GM23248 (cell line): ENCODE measurements around the gene ZNRF4. TPM values are rescaled to one million over a fixed set of nuclear protein-coding genes. Genes with fewer than 3 reads are reported as not detected.

Source experiments
- DNase-seq: peaks from one replicate; pipeline ENCODE4 v3.0.0-alpha.2; 2015
- H2AFZ ChIP-seq: fragments of 200-600 bp; sonication (generic); 2 replicates; pipeline ENCODE4 v1.6.1; 2016; ENCODE audit warnings: antibody characterized with exemption
- H3F3A ChIP-seq: fragments of 200-600 bp; sonication (generic); 2 replicates; pipeline ENCODE4 v1.6.1; 2016; ENCODE audit warnings: mild to moderate bottlenecking, antibody characterized with exemption, mixed run types; ENCODE audit not compliant: insufficient read depth
- H3K27ac ChIP-seq: fragments of 200-600 bp; sonication (generic); 2 replicates; pipeline ENCODE4 v1.5.1; 2016; ENCODE audit warnings: mild to moderate bottlenecking
- H3K27me3 ChIP-seq: fragments of 200-600 bp; sonication (generic); replicated peaks from 2 replicates; pipeline ENCODE4 v1.6.1; 2016; ENCODE audit warnings: mild to moderate bottlenecking; ENCODE audit not compliant: insufficient read depth
- H3K36me3 ChIP-seq: fragments of 200-600 bp; sonication (generic); 2 replicates; pipeline ENCODE4 v1.6.1; 2016; ENCODE audit warnings: low read depth, mild to moderate bottlenecking
- H3K4me1 ChIP-seq: fragments of 200-600 bp; sonication (generic); 2 replicates; pipeline ENCODE4 v1.6.1; 2016; ENCODE audit warnings: mild to moderate bottlenecking; ENCODE audit not compliant: insufficient read depth
- H3K4me2 ChIP-seq: fragments of 200-600 bp; sonication (generic); one replicate; pipeline ENCODE4 v1.6.1; 2016; ENCODE audit warnings: mild to moderate bottlenecking; ENCODE audit not compliant: unreplicated experiment
- H3K4me3 ChIP-seq: fragments of 200-600 bp; sonication (generic); 2 replicates; pipeline ENCODE4 v1.5.1; 2016; ENCODE audit warnings: mild to moderate bottlenecking
- H3K79me2 ChIP-seq: fragments of 200-600 bp; sonication (generic); 2 replicates; pipeline ENCODE4 v1.6.1; 2016; ENCODE audit warnings: mild to moderate bottlenecking; ENCODE audit not compliant: insufficient read depth
- H3K9ac ChIP-seq: fragments of 200-600 bp; sonication (generic); 2 replicates; pipeline ENCODE4 v1.6.1; 2016; ENCODE audit warnings: mild to moderate bottlenecking
- H3K9me2 ChIP-seq: fragments of 200-600 bp; sonication (generic); 2 replicates; pipeline ENCODE4 v1.6.1; 2016; ENCODE audit warnings: mixed run types, mild to moderate bottlenecking, moderate library complexity; ENCODE audit not compliant: insufficient read depth
- H3K9me3 ChIP-seq: fragments of 200-600 bp; sonication (generic); one replicate; pipeline ENCODE4 v1.6.1; 2017; ENCODE audit warnings: low read depth
- H4K20me1 ChIP-seq: fragments of 200-600 bp; sonication (generic); 2 replicates; pipeline ENCODE4 v1.6.0; 2016; ENCODE audit not compliant: insufficient read depth
- EZH2 ChIP-seq: fragments of 200-600 bp; sonication (generic); IDR thresholded peaks from 2 replicates; pipeline ENCODE4 v1.6.1; 2018; ENCODE audit warnings: antibody characterized with exemption, mild to moderate bottlenecking; ENCODE audit not compliant: insufficient read depth, poor library complexity, severe bottlenecking
- EZH2phosphoT487 ChIP-seq: fragments of 200-600 bp; sonication (generic); IDR thresholded peaks from 2 replicates; pipeline ENCODE4 v1.6.1; 2018; ENCODE audit warnings: antibody characterized with exemption, moderate library complexity, mild to moderate bottlenecking, low read depth; ENCODE audit not compliant: insufficient read depth
- WGBS, 2 experiments: methylation state at CpG; one replicate each; pipeline ENCODE4 v1.1.6; 2015 to 2017; ENCODE audit warnings: low lambda C conversion rate in 2 of 2, low coverage in 1 of 2; ENCODE audit errors: missing lambda C conversion rate in 2 of 2; 5-methylcytosine and 5-hydroxymethylcytosine counted together
- in situ Hi-C: fragments of 300-500 bp; cut with MboI; formaldehyde crosslinking; loops from 2 replicates; pipeline ENCODE4 v1.15.0; 2020
- polyA plus RNA-seq: library from polyadenylated mRNA; unstranded; fragments of >200 nt; fragmentation: Nextera tagmentation; extraction: Ambion mirVana; gene quantifications from 2 replicates; pipeline ENCODE4 v1.2.1, GENCODE V29; 2016
- total RNA-seq: library from RNA; depleted of rRNA; stranded (reverse); fragments of >200 nt; shearing (Covaris generic); gene quantifications from 2 replicates; pipeline ENCODE4 v1.2.3, GENCODE V29; 2014

ZNRF4 gene
- total and polyA plus RNA-seq, 2 experiments from 2014 or later = not detected

DNA sequence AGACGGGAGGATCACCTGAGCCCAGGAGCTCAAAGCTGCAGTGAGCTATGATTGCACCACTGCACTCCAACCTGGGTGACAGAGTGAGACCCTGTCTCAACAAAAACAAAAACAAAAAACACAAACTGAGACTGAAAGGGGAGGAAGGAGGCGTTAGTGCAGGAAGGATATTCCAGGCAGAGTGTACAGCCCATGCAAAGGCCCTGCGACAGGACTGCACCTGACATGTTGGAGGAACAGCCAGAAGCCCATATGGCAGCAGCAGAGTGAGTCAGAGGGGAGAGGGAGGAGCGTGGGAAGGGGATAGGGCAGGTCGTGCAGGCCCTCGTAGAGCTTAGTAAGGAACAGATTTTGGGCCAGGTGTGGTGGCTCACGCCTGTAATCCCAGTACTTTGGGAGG, 3.2 kb downstream of the ZNRF4 start:
- Histone ChIP-seq H3K9ac (no peak overlapping the region), H3K79me2 (no peaks in the 10 kb centered on the region), H3K4me3 (no peak overlapping the region), H3K9me3 (no peaks in the 10 kb centered on the region), H3K4me1 (no peaks in the 10 kb centered on the region), H3K36me3 (no peaks in the 10 kb centered on the region), H3K9me2 (no peaks in the 10 kb centered on the region), H3K27ac (no peak overlapping the region), H4K20me1 (no peaks in the 10 kb centered on the region), H2AFZ (no peak overlapping the region), H3K27me3 (peaks cover 7% of the 10 kb centered on the region; the same call in 1 of the 2 replicates), H3K4me2 (no peak overlapping the region), H3F3A (no peaks in the 10 kb centered on the region)
- 54 to 58% methylated on average over 7 of the region's 7 CpGs for WGBS, 2 experiments
- no peak for DNase-seq
- in situ Hi-C loops = no loop called here
- TF ChIP-seq EZH2 (no peak), EZH2phosphoT487 (no peak)

- Histone ChIP-seq H3K27me3 (peaks cover 16% of the 10 kb centered on the region), H2AFZ (no peak overlapping the region), H3K79me2 (no peaks in the 10 kb centered on the region), H3K9ac (no peak overlapping the region), H3K36me3 (no peaks in the 10 kb centered on the region), H3F3A (no peaks in the 10 kb centered on the region), H3K9me2 (no peaks in the 10 kb centered on the region), H3K4me1 (no peaks in the 10 kb centered on the region), H4K20me1 (no peaks in the 10 kb centered on the region), H3K9me3 (no peaks in the 10 kb centered on the region), H3K27ac (no peak overlapping the region), H3K4me3 (no peak overlapping the region), H3K4me2 (no peak overlapping the region)
- TF ChIP-seq EZH2phosphoT487 = no peak
- no peak for TF ChIP-seq EZH2
- in situ Hi-C loops = no loop called here
- WGBS, 2 experiments = 63 to 71% methylated on average over 6 of the region's 6 CpGs
- no peak for DNase-seq
These were observed 4.1 kb downstream of the ZNRF4 start for GRCh38 chr19:5459360-5459759.

- TF ChIP-seq EZH2phosphoT487 (no peak), EZH2 (no peak)
- H3K79me2 ChIP-seq = no peaks in the 10 kb centered on the region
- no peak overlapping the region for H3K4me2 ChIP-seq
- H3K4me3 ChIP-seq = no peak overlapping the region
- in situ Hi-C loops = no loop called here
- H3K9ac ChIP-seq = no peak overlapping the region
- H3K36me3 ChIP-seq = no peaks in the 10 kb centered on the region
- DNase-seq = no peak
- H2AFZ ChIP-seq = no peak overlapping the region
- H3K9me3 ChIP-seq = no peaks in the 10 kb centered on the region
- 32 to 41% methylated on average over 3 of the region's 3 CpGs for WGBS, 2 experiments
- H3F3A ChIP-seq = no peaks in the 10 kb centered on the region
- H3K27ac ChIP-seq = no peak overlapping the region
- H3K27me3 ChIP-seq = peaks cover 20% of the 10 kb centered on the region
- H4K20me1 ChIP-seq = no peaks in the 10 kb centered on the region
- H3K4me1 ChIP-seq = no peaks in the 10 kb centered on the region
- H3K9me2 ChIP-seq = no peaks in the 10 kb centered on the region
These were observed 5.5 kb downstream of the ZNRF4 start for GRCh38 chr19:5460748-5461147.

DNA sequence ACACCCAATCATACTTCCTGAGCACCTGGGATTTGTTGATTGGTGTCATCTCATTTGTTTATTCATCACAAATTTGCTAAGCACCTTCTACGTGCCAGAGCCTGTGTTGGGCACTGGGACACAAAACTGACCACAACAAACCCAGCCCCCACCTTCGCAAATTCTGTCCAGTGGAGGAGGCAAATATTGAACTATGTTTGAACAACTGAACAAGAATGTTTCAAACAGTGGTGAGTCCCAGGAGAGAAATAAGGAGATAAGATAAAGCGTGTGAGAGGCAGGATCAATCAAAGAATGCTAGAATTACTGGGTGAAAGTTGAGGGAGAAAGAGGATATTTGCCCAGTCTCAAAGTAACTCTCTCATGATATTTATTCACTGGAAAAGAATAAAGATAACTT, 8.7 kb downstream of the ZNRF4 start:
- H3K9ac ChIP-seq = no peak overlapping the region
- no peaks in the 10 kb centered on the region for H3K9me3 ChIP-seq
- no peaks in the 10 kb centered on the region for H4K20me1 ChIP-seq
- no peak overlapping the region for H3K4me2 ChIP-seq
- H3K4me3 ChIP-seq = no peak overlapping the region
- H3K79me2 ChIP-seq = no peaks in the 10 kb centered on the region
- DNase-seq = no peak
- no peaks in the 10 kb centered on the region for H3K9me2 ChIP-seq
- TF ChIP-seq EZH2 (no peak), EZH2phosphoT487 (no peak)
- no peak overlapping the region for H3K27ac ChIP-seq
- H3F3A ChIP-seq = no peaks in the 10 kb centered on the region
- WGBS, 2 experiments = 40 to 45% methylated on average over 3 of the region's 3 CpGs
- no peak overlapping the region for H2AFZ ChIP-seq
- in situ Hi-C loops = no loop called here
- H3K27me3 ChIP-seq = peaks cover 30% of the 10 kb centered on the region
- no peaks in the 10 kb centered on the region for H3K4me1 ChIP-seq
- H3K36me3 ChIP-seq = no peaks in the 10 kb centered on the region

GRCh38 chr19:5466072-5466471, 10.9 kb downstream of the ZNRF4 start:
- Histone ChIP-seq H3K9me2 (no peaks in the 10 kb centered on the region), H3F3A (no peaks in the 10 kb centered on the region), H3K27ac (no peak overlapping the region), H3K36me3 (no peaks in the 10 kb centered on the region), H3K27me3 (peaks cover 30% of the 10 kb centered on the region), H3K9me3 (no peaks in the 10 kb centered on the region), H3K9ac (no peak overlapping the region), H4K20me1 (no peaks in the 10 kb centered on the region), H3K4me1 (no peaks in the 10 kb centered on the region), H3K79me2 (no peaks in the 10 kb centered on the region), H3K4me2 (no peak overlapping the region), H3K4me3 (no peak overlapping the region), H2AFZ (no peak overlapping the region)
- no peak for DNase-seq
- 44 to 48% methylated on average over 7 of the region's 7 CpGs for WGBS, 2 experiments
- in situ Hi-C loops = no loop called here
- TF ChIP-seq EZH2 (no peak), EZH2phosphoT487 (no peak)
